Measurements from ENCODE around the gene EIF5A.
"Not testable (repeated sequence)": the region's sequence is repeated elsewhere in the genome, so short reads cannot be mapped to it uniquely, and the experiment has no call there.

- TF ChIP-seq CTCF, POLR2A, POLR2AphosphoS5, EP300 (IDR thresholded peaks at IDR 0.05): not testable (repeated sequence)
Observed at GRCh38 chr17:7337600-7337999, 30.2 kb downstream of the EIF5A start.
